CD4-positive, alpha-beta T cell treated with Interferon alpha-2 for 1 hour (primary cell): Measurements from ENCODE around the gene RELCH.

ENCODE experiments used
- DNase-seq, 2 donors: peaks; one replicate each; pipeline ENCODE4 v3.0.0-alpha.2; 2020 to 2022

RELCH gene

GRCh38 chr18:62196980-62197379 lies 9.9 kb downstream of the RELCH start:
- DNase-seq = no peak

GRCh38 chr18:62198259-62198658 lies 11.2 kb downstream of the RELCH start:
- no peak for DNase-seq

GRCh38 chr18:62199629-62200028 lies 12.6 kb downstream of the RELCH start:
- no peak for DNase-seq

DNA sequence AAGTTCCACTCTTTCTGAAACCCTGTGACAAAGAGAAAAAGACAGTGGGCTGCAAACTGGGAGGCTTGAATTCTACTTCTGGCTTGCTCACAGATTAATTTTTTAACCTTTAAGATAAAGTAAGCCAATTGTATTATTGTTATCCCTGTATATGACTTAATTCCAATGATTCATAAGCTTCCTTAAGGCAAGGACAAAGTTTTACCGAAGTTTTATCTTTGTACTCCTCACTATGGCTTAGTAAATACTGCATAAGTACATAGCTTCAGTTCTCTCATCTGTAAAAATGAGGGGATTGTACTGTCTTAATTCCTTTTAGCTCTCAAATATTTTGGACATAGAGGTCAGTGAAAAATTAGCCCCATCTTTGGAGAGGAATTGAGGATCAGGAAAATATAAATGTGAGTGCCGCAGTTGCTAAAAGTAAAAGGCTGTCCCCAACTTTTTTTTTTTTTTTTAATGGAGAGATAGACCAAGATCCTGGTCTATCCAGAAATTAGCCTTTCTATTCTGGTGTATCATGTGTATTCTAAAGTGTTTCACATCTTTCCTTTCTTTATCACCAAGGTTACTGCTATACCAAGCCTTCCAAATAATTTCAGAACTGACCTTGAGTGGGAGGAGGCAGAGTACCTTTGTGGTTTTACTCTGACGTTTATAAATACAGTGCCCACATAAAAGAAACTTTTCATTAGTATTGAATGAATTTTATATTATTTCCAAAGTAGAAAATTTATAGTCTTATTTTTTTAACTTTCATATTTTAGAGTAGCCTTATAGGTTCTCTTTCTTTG lies 13.3 kb downstream of the RELCH start:
- no peak for DNase-seq

GRCh38 chr18:62201870-62202269 lies 14.8 kb downstream of the RELCH start:
- DNase-seq = no peak

DNA sequence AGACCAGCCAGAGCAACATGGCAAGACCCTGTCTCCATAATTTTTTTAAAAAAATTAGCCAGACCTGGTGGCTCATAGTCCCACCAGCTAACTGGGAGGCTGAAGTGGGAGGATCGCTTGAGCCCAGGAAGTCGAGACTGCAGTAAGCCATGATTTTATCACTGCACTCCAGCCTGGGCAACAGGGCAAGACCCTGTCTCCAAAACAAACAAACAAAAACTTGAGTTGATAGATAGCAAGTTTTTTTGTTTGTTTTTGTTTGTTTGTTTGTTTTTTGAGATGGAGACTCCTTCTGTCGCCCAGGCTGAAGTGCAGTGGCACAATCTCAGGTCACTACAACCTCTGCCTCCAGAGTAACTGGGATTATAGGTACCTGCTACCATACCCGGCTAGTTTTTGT lies 18.8 kb downstream of the RELCH start:
- DNase-seq = no peak

GRCh38 chr18:62206593-62206992 lies 19.5 kb downstream of the RELCH start:
- DNase-seq = no peak

DNA sequence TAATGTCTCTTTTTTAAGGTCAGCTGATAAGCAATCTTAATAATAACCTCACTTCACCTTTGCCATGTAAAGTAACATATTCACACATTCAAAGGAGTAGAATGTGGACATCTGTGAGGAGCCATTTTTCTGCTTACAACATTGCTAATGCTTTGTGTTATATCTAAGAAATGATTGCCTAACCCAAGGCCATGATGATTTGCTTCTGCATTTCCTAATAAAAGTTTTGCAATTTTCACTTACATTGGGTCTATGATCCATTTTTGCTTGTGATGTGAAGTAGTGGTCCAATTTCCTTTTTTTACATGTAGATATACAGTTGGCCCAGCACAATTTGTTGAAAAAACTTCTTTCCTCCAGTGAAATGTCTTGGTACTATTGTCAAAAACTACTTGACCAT lies 22.0 kb downstream of the RELCH start:
- DNase-seq = no peak

DNA sequence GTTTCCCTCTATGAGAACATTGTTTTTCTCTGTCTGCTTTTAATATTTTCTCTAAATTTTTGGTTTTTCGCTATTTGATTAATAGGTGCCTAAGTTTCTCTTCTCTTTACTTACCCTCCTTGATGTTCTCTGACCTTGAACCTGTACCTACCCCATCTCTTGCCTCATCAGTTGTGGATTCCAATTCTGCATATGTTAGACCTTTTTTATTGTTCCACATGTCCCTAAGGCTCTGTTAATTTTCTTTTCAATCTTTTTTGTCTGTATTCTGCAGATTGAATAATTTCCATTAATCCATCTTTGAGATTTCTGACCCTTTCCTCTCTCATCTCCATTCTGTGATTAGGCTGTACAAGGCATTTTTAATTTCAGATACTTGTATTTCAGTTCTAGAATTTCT lies 23.1 kb downstream of the RELCH start:
- DNase-seq = no peak

DNA sequence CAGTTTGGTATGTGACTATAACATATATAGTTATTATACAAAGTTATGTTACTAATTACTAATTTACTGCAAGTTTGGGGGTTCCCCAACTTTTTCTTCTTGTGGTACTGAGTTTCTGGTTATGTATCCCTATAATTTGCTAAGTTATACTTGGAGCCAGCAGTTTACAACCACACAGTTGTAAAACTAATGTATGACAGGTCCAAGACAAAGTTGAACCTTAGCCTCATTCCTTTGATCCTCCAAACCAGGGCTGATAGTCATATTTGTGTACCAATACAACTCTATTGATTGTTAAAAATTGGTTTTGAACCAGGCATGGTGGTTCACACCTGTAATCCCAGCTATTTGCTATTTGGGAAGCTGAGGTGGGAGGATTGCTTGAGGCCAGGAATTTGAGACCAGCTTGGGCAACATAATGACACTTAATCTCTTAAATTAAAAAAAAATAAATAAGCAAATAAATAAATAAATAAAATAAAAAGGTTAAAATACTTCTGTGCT lies 24.3 kb downstream of the RELCH start:
- no peak for DNase-seq

DNA sequence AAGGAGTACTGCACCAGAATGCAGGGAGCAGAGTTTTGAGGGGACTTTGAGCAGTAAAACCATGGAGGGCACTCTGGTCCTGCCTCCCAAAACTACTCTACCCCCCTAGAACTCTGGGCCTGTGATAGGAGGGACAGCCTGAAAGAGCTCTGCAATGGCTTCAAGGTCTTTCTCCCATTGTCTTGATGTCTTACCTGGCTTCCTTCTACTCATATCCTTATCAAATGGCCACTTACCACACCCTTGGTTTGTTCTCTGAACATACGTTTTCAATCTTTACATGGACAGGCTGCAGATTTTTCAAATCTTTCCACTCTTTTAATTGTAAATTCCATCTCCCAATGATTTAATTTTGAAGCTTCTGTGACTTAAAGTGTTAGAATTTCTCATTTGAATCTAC lies 27.7 kb downstream of the RELCH start:
- DNase-seq = no peak

DNA sequence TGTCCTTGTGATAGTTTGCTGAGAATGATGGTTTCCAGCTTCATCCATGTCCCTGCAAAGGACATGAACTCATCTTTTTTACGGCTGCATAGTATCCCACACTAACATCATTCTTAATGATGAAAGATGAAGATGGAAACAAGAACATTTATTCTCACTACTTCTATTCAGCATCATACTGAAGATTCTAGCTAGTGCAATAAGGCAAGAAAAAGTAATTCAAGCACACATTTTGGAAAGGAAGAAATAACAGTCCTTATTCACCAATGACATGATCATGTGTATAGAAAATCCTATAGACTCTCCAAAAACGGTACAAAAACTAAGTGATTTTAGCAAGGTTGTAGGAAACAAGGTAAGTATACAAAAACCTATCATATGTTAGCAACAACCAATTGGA lies 37.2 kb downstream of the RELCH start:
- DNase-seq = no peak

GRCh38 chr18:62226047-62226446 lies 39.0 kb downstream of the RELCH start:
- no peak for DNase-seq

- DNase-seq = no peak
Measured at GRCh38 chr18:62236252-62236651, 49.2 kb downstream of the RELCH start.

- no peak for DNase-seq
Measured at GRCh38 chr18:62239475-62239874, 52.4 kb downstream of the RELCH start.

DNA sequence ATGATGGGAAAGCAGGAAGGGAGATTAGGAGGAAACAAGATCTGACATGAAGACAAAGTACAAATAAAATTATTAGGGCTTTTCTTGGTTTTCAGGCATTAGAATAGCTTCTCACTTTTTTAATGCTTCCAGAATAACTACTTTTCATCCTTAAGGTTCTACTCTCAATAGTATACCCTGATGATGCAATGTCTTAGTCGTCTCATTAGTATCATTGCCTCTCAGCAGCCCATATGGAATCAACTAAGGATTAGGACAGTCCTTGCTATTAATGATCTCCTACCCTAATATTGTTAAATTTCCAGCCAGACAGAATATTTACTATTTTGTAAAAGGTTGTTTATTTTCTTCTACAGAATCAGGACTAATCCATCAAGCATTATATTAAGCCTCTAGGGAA lies 55.9 kb downstream of the RELCH start:
- DNase-seq = no peak

DNA sequence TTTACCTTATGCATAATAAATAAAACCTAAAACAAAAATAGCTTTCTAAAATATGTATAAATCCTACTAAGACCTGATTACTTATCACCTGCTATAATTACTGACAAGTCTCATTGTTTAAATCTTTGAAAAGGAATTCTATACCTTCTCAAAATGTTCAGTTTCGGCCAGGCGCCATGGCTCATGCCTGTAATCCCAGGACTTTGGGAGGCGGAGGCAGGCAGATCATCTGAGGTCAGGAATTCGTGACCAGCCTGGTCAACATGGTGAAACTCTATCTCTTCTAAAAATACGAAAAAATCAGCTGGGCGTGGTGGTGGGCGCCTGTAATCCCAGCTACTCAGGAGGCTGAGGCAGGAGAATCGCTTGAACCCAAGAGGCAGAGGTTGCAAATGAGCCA lies 58.1 kb downstream of the RELCH start:
- DNase-seq = no peak

- DNase-seq = no peak
Measured at GRCh38 chr18:62245699-62246098, 58.6 kb downstream of the RELCH start.

DNA sequence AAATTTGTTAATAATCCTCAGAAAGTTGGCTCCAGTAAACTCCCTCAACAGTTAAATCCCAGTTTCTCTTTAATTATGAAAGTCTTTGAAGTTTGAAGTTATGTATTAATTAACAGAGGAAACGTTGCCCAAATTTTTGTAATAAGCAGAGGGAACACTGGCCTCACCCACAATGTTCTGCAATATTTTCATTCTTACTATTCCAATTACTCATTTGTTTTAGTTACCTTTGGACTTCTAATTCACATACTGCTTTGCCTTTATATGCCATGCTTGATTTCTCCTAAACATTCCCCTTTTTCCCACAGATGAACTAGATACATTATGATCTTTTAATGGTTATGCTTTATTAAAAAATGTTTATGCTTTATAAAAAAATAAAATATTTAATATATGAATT lies 61.3 kb downstream of the RELCH start:
- DNase-seq = no peak

GRCh38 chr18:62249478-62250097 lies 62.5 kb downstream of the RELCH start:
- peak; percentile 70 to 78 for DNase-seq

GRCh38 chr18:62250475-62250874 lies 63.4 kb downstream of the RELCH start:
- no peak for DNase-seq

- no peak for DNase-seq
Measured at GRCh38 chr18:62258093-62258492, 71.0 kb downstream of the RELCH start.

DNA sequence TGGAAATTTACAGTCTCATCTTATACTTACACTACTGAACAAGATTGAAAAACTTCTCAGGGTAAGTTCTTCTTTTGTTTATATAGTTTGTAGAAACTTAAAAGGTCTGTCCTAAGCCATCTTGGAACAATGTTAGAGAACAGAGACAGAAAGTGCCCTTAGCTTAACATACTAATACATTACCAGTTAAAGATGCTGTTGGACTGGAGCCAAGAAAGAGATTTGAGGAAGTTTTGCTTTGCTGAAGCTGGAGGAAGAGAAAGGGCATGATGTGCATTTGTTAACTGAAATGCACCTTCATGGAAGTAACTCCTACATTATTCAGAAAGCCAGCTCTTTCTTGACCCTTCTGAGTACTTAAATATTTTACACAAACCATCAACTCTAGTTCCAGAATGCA lies 71.6 kb downstream of the RELCH start:
- no peak for DNase-seq

DNA sequence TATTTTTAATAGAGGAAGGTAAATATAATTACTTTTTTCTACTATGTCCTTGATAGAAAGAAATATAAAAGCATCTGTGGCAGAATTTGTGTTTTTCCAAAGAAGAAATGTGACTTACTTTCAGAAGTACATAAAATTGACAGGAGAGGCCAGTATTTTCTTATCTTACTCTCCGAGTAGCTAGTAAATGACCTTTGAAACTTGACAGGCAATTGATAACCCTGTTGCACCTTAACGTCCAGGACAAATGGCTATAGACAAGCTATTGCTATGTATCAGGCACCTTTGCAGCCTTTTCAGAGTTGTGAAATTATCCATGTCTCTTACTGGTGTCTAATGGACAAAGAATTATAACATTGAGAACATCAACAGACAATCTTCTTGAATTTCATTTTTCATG lies 75.0 kb downstream of the RELCH start:
- no peak for DNase-seq

DNA sequence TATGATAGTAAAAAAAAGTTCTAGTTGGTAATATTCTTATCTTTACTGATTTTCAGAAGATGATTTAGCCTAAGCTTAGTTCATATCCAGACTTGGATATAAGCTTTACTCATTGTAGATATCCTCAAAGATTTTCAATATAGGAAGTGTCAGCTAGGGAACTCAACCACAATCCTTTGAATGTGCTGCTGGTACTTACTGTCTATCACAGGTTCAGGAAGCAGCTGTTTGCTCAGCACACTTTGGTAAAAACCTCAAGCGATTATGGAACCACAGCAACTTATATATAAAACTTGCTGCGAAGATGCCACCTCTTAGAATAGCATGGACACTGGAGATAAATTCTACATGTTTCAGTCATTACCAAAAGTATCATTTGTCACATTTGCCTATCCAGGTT lies 77.9 kb downstream of the RELCH start:
- no peak for DNase-seq
